ENCODE measurements around the gene ZNF521.

Gene ZNF521

GRCh38 chr18:25166113-25166512 lies 185.9 kb downstream of the ZNF521 start:
- no peak for DNase-seq

GRCh38 chr18:25164848-25165811 lies 186.8 kb downstream of the ZNF521 start:
- DNase-seq, result no peak

DNA sequence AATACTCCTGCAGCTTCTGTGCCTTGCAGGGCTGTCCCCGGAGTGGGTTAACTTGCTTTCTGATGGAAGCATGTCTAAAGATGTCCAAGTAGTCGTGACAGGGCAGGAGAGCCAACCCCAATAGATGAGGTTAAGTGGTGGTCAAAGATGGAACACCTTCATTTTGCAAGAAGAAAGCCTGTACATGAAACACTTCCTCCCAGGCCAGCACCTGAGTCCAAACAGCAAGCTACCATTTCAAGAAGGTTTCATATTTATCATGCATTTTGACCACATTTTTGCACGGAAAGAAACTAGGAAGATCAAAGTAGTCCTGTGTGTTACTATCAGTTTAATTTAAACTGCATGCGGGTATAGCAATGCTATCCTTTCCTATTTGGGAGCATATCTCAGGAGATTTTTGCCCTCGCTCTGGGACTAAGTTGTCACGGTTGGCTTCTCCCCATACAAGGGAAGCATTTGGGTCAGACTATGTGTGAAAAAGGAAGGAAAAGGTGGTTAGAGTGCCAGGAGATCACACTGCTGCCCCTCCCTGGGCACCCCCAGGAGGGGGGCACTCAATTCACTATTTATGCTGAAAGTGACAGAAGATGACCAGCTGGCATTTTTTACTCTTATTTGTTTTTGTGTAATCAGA lies 187.6 kb downstream of the ZNF521 start:
- DNase-seq, result no peak

DNA sequence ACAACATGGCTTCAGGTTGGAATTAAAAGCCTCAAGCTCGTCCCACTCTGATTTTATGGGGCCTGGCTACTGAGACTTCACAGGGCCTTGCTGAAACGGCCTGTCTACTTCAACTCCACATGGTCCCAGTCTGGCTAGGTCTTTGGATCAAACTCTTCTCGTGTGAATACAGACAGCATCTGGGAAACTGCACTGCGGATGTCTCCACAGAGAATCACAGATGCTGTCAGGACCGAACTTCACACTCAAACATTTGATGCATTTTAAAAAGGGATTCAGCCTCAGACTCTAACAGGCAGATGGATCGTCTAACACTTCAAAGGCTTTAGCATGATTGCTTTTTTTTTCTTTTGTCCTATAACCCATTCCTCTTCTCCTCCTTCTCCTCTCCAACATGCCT lies 198.5 kb downstream of the ZNF521 start:
- DNase-seq, result no peak

DNA sequence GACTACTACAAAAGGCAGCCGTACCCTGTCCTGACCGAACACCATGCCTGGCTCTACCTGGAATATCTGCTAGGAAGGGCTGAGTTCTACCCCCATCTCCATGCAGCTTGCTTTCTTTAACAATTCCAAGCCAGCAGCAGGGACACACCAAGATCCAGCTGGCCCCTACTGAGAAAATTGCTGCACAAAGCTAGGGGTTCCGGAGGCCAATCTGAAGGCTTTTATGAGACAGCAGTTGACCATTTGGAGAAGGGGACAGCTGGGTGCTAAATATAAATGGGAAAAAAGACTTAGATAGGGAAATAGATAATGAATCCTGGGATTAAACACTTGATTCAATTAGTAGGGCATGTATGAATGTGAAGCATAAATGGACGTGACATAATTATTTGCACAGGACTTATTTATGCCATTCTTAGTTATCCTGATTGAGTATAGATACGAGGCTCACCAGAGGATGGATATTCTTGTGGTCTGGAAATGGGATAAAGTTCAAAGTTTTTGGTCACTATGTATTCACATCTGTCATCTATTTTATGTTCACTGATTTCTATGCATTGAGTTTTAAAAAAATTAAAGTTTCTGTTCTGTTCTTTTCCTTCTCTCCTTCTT lies 204.0 kb downstream of the ZNF521 start:
- no peak for DNase-seq

GRCh38 chr18:25146512-25146910 lies 205.5 kb downstream of the ZNF521 start:
- no peak for DNase-seq

- DNase-seq, result no peak
Observed at GRCh38 chr18:25145731-25146511, 206.0 kb downstream of the ZNF521 start.

DNA sequence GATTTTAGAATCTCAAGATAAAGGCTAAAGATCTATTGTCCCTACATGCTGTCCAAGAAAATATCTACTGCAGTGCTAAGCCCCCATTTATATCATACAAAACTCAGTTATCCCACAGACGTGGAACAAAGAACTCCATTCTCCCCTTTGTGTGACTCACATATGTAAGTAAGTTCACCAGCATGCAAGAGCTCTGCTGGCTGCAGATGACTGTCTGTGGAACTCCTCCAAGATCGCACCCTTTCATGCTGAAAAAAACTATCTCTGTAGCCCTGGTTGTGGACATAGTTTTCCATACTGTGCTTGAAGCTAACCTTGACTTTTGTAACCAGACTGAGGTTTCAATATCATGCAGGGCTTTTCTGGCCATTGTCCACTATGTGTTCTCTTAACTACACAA lies 207.1 kb downstream of the ZNF521 start:
- no peak for DNase-seq

DNA sequence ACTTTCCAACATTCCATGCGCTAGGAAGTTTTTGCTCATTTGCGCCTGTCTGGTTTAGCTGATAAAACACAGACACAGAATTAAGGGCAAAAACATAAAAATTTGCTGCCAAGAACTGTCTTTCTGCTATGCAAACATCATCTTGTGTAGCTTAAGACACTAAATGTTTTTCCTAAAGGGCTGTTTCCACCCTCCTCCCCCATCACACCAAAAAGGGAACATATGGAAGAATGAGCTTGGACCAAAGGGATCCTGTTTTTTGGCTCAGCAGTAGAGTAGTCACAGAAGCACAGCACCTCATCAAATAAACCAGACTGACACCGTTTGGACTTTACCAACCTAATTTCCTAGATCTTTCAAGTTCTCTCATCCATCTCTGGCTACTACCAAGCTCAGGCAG lies 210.1 kb downstream of the ZNF521 start:
- DNase-seq, result no peak

DNA sequence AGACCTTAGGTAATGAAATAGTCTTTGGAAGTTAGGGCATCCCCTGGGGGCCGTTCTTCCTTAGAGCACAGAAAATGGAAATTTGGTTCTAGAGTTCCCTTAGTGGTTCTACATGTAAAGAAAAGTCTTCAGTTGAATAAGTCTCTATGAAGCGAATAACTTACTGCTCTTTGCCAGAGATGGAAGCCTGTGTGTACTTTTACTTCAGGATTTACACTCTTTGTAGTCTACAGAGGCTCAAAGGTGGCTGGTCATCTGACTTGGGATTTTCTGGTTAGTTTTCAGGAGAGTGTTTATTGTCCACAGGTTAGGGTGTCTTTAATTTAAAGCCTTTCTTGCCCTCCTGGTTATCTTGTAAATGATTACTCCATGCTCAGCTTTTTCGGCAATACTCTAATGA lies 210.6 kb downstream of the ZNF521 start:
- DNase-seq, result no peak

- DNase-seq, result no peak
Observed at GRCh38 chr18:25140962-25141308, 211.0 kb downstream of the ZNF521 start.

DNA sequence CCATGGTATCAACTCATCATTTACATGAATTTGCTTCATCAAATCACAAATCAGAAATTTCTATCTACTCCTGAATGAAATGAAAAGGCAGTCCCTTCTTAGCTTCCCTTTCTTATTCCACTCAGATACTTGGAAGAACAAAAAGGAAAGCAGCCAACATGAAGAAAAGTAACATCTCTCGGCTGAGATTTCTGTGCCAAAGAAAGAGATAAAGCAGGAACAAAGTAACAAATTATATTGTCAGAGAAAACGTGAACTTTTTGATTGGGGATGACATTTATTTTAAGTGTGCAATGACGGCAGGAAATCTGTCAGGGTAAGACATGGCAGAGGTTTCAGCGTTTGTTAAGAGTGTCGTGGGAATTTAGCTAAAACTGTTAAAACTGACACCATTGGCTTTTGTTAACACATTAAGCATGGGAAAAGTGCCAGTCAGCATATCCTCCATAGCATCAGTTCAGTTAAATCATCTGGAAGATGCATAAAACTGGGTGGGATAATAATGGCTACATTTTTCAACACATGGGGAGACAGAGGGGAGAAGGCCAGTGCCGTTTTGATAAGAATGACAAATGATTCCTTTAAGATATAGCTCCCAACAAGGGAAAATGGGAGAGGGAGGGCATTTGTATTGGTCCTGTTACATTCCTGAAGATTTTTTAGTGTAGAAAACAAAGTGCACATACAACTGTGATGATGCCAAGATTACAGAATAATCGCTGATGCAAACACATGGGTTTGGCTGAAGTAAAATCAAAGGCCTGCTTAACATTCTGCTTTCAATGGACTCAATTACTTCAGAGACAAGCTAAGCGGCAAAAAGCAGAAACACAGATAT lies 211.6 kb downstream of the ZNF521 start:
- no peak for DNase-seq

GRCh38 chr18:25137197-25137472 lies 214.8 kb downstream of the ZNF521 start:
- DNase-seq, result no peak

DNA sequence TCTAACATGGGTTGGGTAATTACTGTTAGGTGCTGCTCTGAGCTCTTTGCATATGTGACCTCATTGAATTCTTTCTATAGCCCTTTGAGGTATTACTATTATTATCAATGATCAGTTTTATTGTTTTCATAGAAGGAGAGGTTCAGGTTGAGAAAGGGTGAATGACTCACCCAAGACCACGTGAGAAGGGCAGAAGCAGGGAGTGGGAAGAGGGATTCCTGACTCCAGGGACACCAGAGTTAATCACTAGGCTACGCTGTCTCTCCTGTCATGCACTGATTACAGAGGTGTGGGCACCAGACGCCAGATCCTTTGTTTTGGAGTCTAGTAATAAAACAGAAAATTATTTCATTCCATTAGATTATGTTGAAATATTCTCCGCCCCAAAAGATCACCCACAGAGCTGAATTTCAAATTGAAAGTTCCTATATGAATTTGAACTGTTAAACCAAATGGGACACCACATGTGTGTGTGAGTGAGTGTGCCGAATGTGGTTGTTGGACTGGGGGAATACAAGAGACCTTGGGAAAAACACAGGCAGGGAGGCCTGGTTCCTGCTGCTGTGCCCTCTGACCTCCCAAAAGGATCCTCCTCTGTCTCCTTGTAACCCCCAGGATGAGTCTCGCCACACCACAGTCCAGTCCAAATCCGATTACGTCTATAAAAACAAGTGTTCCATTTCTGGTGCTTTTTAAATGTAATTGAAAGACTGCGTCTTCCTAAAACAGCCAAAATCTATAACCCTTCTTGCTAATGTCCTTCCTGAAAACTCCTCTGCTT lies 215.4 kb downstream of the ZNF521 start:
- DNase-seq, result no peak

DNA sequence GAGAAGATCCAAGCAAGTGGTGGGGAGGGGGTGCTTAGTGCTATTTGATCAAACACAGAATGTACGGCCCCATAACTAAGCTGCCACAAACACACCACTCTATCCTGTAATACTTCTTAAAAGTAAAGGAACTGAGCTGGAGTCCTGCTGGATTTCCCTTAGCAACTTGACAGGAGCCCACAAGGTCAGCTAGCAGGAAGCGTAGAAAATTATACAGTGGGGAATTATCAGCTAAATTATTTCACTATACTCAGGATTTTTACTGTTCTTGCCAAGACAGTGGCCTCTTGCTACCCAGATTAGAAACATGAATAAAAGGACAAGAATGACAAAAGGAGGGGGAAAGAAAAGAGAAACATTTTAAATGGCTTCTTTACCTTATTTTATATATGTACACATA lies 217.1 kb downstream of the ZNF521 start:
- no peak for DNase-seq

- DNase-seq, result no peak
Observed at GRCh38 chr18:25133879-25134278, 218.1 kb downstream of the ZNF521 start.

GRCh38 chr18:25132786-25133496 lies 219.0 kb downstream of the ZNF521 start:
- DNase-seq, result no peak

DNA sequence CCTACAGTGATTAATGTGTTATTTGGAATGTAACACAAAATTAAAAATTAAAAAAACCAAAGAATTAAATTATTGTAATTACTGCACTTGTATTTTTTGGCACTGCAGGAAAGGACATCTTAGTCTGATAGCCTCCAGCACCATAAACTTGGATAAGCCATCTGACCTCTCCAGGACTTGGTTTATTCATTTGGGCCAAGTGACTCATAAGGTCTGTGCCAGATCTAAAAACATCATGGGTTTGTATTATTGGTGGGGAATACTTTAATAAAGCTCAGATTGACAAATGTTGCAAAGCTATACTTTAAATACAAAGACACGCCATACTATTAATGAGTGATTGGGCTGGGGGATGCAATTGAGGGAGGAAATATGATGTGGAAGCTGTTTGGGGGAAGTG lies 225.2 kb downstream of the ZNF521 start:
- no peak for DNase-seq

- no peak for DNase-seq
Observed at GRCh38 chr18:25125680-25126079, 226.3 kb downstream of the ZNF521 start.

DNA sequence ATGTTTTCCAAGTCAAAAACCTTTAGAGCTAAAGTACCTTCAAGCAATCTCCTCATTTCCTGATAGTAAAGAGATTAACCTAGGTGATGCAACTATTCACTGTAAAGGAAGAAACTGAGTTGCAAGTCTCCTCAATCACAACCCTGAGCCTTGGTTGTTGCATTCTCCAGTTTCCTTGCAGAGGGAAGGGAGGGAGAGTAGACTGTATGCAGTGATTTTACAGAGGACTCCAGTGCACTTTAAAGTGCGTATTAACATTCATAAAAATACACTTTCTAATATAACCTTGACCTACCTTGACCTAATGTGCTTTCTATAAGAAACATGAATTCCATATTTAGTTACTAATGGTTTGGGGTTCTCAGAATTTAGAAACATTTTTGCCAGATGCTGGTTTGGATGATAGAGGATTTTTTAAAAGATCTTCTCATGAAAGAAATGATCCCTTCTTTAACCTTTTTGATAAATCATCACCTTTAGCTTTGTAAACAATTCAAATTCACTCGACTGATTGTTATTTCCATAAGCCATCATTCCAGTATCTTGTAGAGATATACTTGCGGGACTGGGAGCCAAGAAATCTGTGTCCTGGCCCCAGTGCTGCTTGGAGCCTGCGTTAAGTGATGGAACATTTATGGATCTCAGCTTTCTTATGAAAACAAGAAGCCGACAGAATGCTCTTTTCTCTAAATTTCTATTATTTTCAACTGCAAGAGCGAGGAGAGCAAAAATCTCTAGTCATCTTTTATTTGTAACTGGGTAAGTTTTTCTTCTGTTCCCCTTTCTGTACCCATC lies 228.3 kb downstream of the ZNF521 start:
- no peak for DNase-seq

All from NCI-H510A (cell line).